ENCODE results near the gene FXYD6.

Gene FXYD6

DNA sequence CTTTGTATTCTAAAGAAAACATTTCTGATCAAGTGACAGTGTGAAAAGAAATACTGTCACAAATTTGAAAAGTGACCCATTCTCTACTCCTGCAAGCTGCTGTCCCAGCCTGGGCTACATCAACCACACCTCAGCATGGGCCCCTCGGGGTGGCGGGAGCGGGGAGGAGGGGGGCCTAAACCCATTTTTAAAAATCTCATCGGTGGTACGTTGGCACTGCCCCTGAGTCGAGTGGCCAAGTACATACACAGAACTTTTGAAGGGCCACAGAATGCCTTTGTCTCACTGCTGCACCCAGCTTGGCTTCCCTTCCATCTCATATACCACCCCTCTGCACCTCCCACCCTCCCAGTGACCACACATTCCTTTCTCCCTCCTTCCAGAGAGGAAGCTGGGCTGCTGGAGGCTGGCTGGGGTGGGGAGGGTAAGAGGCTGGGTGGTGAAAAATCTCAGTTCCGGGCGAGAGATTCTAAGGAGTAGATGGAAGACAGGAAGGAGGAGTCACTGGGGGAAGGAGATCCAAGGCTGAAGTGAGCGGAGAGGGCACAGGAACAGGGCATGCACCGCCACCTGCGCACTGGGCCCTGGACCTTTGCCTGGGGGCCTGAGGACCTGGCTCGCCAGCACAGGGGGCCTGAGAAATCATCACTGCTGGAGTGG lies 21.1 kb downstream of the FXYD6 start:
- TF ChIP-seq, protein P1, sequence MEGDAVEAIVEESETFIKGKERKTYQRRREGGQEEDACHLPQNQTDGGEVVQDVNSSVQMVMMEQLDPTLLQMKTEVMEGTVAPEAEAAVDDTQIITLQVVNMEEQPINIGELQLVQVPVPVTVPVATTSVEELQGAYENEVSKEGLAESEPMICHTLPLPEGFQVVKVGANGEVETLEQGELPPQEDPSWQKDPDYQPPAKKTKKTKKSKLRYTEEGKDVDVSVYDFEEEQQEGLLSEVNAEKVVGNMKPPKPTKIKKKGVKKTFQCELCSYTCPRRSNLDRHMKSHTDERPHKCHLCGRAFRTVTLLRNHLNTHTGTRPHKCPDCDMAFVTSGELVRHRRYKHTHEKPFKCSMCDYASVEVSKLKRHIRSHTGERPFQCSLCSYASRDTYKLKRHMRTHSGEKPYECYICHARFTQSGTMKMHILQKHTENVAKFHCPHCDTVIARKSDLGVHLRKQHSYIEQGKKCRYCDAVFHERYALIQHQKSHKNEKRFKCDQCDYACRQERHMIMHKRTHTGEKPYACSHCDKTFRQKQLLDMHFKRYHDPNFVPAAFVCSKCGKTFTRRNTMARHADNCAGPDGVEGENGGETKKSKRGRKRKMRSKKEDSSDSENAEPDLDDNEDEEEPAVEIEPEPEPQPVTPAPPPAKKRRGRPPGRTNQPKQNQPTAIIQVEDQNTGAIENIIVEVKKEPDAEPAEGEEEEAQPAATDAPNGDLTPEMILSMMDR (IDR thresholded peaks at IDR 0.05; ENCODE audit: low read depth, low read length): no peak
- DNase-seq (ENCODE audit: extremely low read depth, low read depth): no peak

DNA sequence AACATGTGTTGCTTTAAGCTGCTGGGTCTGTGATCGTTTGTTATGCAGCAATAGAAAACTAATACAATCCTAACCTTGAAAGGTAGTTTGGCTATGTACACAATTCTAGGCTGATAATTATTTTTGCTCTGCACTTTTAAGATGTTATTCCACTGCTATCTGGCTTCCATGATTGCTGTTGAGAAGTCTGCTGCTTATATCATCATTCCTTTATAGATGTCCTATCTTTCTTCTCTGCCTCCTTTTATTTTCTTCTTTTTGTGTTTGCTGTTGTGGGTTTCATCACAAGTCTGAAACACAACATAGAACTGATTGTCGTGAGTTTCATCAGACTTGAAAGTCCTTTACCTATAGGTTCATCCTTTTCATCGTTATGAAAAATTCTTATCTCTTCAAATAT lies 24.1 kb downstream of the FXYD6 start:
- DNase-seq (ENCODE audit: extremely low read depth, low read depth): no peak
- TF ChIP-seq, protein P1 (IDR thresholded peaks at IDR 0.05; ENCODE audit: low read depth, low read length): no peak

DNA sequence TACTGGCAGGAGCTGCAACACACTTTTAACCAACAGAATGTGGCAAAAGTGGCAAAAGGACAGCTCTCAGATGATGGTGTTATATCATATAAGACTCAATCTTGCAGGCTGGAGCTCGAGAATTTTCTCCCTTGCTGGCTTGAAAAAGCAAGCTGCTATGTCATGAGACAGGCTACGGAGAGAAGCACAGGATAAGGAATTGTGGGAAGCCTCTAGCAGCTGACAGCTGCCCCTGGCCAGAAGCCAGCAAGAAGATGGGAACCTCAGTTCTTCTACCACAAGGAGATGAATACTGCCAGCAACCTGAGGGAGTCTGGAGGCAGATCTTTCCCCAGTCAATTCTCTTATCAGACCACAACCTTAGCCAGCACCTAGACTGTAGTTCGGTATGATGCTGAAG lies 24.6 kb downstream of the FXYD6 start:
- TF ChIP-seq, protein P1 (IDR thresholded peaks at IDR 0.05; ENCODE audit: low read depth, low read length): no peak

DNA sequence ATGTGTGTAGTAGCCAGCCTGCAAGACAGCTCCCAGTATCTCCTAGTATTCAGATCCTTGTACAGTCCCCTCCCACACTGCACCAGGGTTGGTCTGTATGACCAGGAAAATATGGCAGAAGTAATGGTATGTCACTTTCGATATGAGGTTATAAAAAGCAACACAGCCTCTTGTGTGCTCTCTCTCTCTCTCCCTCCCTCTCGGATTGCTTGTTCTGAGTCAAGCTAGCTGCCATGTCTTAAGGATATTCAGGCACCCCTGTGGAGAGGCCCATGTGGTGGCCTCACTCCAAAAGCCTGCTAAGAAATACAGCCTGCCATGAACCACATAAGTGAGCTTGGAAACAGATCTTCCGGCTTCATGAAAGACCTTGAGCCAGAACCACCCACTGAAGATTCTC lies 25.4 kb downstream of the FXYD6 start:
- TF ChIP-seq, protein P1 (IDR thresholded peaks at IDR 0.05; ENCODE audit: low read depth, low read length): no peak
- DNase-seq (ENCODE audit: extremely low read depth, low read depth): no peak

More for the DNA sequence above, 24.6 kb downstream of the FXYD6 start:
- no peak for DNase-seq (ENCODE audit: extremely low read depth, low read depth)

DNA sequence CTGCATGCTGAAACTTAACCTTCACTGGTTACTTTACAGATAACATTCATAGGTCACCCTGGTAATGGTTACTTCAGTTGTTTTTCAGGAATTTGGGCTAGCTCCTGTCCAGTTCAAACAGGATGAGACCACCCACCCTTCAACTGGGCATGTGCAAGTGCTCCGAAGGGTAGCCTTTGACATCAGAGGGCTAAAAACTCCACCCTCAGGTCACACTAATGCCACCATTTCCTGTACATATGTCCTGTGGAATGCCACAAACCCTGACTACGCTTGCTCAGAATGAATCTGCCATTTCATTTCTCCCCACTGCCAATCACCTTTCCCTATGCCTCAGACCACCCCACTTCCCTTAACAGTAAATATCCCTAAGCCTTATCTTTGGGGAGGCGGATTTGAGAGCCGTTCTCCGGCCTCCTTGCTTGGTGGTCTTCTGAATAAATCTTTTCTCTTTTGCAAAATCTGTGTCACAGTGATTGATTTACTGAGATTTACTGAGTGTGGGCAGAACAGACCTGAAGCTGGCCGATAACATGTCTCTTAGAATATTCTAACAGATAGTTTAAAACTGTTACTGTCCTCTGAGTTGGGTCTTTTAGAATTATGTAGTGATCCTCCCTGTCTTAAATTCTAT lies 26.6 kb downstream of the FXYD6 start:
- TF ChIP-seq, protein P1 (IDR thresholded peaks at IDR 0.05; ENCODE audit: low read depth, low read length): no peak
- no peak for DNase-seq (ENCODE audit: extremely low read depth, low read depth)

DNA sequence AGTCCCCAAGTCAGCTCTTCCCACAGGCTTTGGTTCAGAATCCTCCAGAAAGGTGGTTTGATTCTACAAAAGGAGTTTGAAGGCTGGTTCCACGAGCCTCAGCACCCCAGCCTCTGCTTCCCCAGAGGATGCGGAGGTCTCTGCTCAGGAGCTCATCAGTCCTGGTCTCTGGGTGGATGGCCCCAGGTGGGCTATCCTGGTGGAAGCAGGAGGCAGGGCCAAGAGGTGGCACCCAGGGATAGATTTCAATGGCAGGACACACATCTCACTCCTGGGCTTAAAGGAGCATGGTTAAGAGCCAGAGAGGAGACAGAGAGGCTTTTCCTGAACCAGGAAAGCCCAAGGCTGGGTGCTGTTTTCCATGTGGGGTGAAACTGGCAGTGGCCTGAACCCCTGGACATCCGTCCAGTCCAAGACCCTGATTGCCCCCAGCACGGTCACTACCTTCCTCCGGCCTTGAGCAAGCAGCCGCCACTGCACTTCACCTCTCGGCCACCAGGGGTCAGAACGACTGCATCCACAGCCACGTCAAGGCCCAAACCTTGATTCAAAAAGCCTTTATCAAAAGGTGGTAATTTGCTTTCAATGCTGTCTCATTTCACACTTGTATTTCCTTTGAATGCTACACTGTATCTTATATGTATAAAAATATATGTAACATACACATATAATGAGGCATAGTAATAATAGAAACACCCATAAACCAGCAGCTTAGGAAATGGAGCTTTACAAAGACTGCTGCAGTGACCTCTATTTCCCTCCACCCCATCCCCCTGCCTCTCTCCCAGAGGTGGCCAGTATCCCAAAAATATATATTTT lies 32.6 kb downstream of the FXYD6 start:
- TF ChIP-seq, protein P1 (IDR thresholded peaks at IDR 0.05; ENCODE audit: low read depth, low read length): peak; percentile 99
- DNase-seq (ENCODE audit: extremely low read depth, low read depth): peak; percentile 19

Data from AG09319 (cell line).